Pancreas (tissue), 10 donors: ENCODE measurements around the gene PRELID2. TPM values are rescaled to one million over a fixed set of nuclear protein-coding genes. Genes with fewer than 3 reads are reported as not detected.

Experiments
- ATAC-seq, 4 donors: fragments of 200-7000 bp; cut with Tn5 transposase; one replicate each; pipeline versions ENCODE4 v1.8.0 to v1.9.1; 2020; ENCODE audit warnings: mild to moderate bottlenecking in 4 of 4, moderate library complexity in 4 of 4
- DNase-seq, 6 donors: peaks; one replicate each; pipeline ENCODE4 v3.0.0-alpha.2; 2020
- FAIRE-seq: peaks from 2 replicates; lab custom pipeline; 2012; peaks lifted over from hg19 to GRCh38; lab: Jason Lieb, UNC
- H3K27ac ChIP-seq, 4 donors: fragments of 200-600 bp; sonication (generic); 1 replicate in 3 of 4; 2 replicates in 1 of 4; pipeline versions ENCODE4 v1.5.0 to v1.8.0; 2020
- H3K27me3 ChIP-seq, 4 donors: fragments of 200-600 bp; one replicate each; pipeline ENCODE4 v1.8.0; 2021
- H3K36me3 ChIP-seq, 3 donors: fragments of 200-600 bp; sonication (generic) in 1 of 3; one replicate each; pipeline versions ENCODE4 v1.5.0 to v1.8.0; 2020 to 2021
- H3K4me1 ChIP-seq, 3 donors: fragments of 200-600 bp; one replicate each; pipeline ENCODE4 v1.8.0; 2021
- H3K4me3 ChIP-seq, 4 donors: fragments of 200-600 bp; sonication (generic) in 2 of 4; one replicate each; pipeline versions ENCODE4 v1.5.0 to v1.8.0; 2020 to 2021
- H3K9me3 ChIP-seq, 4 donors: fragments of 200-600 bp; one replicate each; pipeline ENCODE4 v1.8.0; 2021
- WGBS, 2 donors: extraction: QIAGEN DNeasy Blood & Tissue Kit; methylation state at CpG; one replicate each; pipeline ENCODE4 v1.1.7; 2013; 5-methylcytosine and 5-hydroxymethylcytosine counted together
- intact Hi-C, 3 donors: fragments of 100-400 bp; cut with DNase I; formaldehyde crosslinking; loops; one replicate each; pipeline versions ENCODE4 v1.11.1 to v1.14.2; 2022
- polyA plus RNA-seq, 2 donors: library from polyadenylated mRNA; stranded (reverse); fragments of 200-250 nt; gene quantifications; one replicate each; pipeline ENCODE4 v1.2.3, GENCODE V29; 2013
- total RNA-seq, 6 donors: library from RNA; stranded (reverse); fragmentation: NEBNext Ultra II Directional in 4 of 6; extraction: Animal tissue kit (Norgen Biotek cat#: 25700) in 4 of 6; gene quantifications; one replicate each; pipeline versions ENCODE4 v1.2.1 to v1.2.4, GENCODE V29; 2021 to 2023
- TF ChIP-seq, protein P1 (sequence below), 4 donors: fragments of 200-600 bp; sonication (generic) in 3 of 4; IDR thresholded peaks; one replicate each; pipeline versions ENCODE4 v1.5.0 to v1.8.0; 2021; ENCODE audit warnings: antibody characterized with exemption in 4 of 4
- donor health status: healthy with polysubstance abuse.
- donor health status: DM: no; HTN: no; CAD: no; lungs with moderate emphysema.
- donor health status: DM: no; HTN: no; CAD: no.
- donor health status: control.
- donor health status: control.
- donor health status: Bipolar disorder and iron deficiency.
- donor health status: DM: yes; HTN: yes; CAD: no.
- donor health status: DM: no; HTN: no; CAD: no.
- donor health status: DM: no; HTN: no; CAD: no.
- donor health status: DM: yes; HTN: yes; CAD: no.

The PRELID2 gene
- total and polyA plus RNA-seq, 8 donors: 4.0 to 15.2 (median 10.0) TPM

DNA sequence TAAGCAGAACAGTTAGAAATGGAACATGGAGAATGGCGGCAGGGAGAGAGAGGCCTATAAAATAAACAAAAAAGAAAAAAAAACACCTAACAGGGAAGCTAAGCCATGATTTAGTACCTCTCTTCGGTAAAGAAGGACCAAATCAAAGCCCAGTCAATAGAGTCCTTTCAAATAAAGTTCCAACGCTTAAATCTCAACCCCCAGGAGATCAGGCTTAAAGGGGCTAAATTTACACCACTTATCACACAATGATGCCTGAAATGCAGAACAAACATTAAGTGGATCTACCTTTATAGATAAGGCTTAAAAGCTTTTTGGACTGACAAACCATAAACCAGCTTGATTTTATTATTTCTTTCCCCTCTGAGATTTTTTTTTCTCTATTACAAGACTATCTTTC lies 66.3 kb downstream of the PRELID2 start:
- Histone ChIP-seq H3K9me3 (no peaks in the 10 kb centered on the region), H3K4me3 (no peak overlapping the region), H3K36me3 (no peaks in the 10 kb centered on the region), H3K4me1 (no peaks in the 10 kb centered on the region), H3K27me3 (no peaks in the 10 kb centered on the region), H3K27ac (no peak overlapping the region)
- intact Hi-C loops: no loop called here
- DNase-seq: no peak
- TF ChIP-seq, protein P1, sequence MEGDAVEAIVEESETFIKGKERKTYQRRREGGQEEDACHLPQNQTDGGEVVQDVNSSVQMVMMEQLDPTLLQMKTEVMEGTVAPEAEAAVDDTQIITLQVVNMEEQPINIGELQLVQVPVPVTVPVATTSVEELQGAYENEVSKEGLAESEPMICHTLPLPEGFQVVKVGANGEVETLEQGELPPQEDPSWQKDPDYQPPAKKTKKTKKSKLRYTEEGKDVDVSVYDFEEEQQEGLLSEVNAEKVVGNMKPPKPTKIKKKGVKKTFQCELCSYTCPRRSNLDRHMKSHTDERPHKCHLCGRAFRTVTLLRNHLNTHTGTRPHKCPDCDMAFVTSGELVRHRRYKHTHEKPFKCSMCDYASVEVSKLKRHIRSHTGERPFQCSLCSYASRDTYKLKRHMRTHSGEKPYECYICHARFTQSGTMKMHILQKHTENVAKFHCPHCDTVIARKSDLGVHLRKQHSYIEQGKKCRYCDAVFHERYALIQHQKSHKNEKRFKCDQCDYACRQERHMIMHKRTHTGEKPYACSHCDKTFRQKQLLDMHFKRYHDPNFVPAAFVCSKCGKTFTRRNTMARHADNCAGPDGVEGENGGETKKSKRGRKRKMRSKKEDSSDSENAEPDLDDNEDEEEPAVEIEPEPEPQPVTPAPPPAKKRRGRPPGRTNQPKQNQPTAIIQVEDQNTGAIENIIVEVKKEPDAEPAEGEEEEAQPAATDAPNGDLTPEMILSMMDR (IDR thresholded peaks at IDR 0.05): no peak
- no peak for ATAC-seq
- 84 to 86% methylated on average over 3 of the region's 3 CpGs for WGBS, 2 donors
- FAIRE-seq: no peak

DNA sequence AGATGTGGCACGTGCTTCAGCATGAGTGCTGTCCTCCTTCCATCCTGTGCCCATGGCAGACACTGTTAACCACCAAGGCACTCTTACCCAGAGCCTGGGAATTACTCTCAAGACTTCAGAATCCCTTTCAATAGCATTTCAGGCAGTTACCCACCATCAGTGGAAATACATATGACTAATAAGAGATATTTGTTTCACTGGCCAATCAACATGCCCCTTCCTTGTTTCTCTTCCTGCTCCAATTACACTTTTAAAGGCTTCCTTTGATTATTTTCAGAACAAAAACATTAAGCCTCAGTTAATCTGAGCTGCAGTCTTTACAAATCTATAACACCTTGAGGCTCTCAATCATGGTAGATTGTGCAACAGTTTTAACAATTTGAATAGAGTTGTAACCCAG lies 70.8 kb downstream of the PRELID2 start:
- no peak for DNase-seq
- TF ChIP-seq, protein P1 (IDR thresholded peaks at IDR 0.05): no peak
- Histone ChIP-seq H3K36me3 (no peaks in the 10 kb centered on the region), H3K4me3 (no peak overlapping the region), H3K4me1 (no peaks in the 10 kb centered on the region), H3K9me3 (no peaks in the 10 kb centered on the region), H3K27ac (no peak overlapping the region), H3K27me3 (no peaks in the 10 kb centered on the region)
- intact Hi-C loops: no loop called here
- FAIRE-seq: no peak
- ATAC-seq: no peak
- 98 to 100% methylated on average over 1 of the region's 1 CpG for WGBS, 2 donors

DNA sequence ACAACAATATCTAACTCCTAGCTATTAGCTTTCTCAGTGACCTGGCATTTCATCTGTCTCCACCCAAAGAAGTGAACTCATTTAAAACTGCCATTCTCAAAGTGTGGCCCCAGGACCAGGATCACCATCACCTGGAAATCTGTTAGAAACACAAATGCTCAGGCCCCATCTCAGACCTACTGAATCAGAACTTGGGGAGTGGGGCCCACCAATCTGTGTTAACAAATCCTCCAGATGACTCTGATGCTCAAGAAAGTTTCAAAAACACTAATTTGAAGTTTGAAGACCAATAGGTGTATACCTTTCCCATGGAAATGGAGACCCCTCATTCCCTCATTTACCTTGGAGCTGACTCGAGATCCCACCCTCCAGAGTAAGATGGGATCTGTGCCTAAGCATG lies 72.3 kb downstream of the PRELID2 start:
- intact Hi-C loops: no loop called here
- no peaks in the 10 kb centered on the region for H3K9me3 ChIP-seq

DNA sequence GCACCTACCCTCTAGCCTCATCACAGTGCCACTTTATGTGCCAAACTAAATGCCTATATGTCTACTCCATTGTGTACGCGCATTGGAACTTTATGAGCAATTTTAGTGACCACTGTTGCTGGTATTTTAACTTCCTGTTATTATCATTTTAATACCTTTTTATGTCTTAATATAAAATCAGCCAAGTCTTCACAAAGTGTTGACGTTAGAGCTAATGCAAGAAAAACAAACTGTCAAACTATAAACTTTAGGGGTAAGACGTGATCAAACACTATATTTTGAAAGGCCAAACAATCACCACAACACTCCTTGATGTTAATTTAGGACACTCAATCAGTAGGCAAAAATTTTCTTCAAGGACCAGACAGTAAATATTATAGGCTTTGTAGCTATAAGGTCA lies 73.9 kb downstream of the PRELID2 start:
- FAIRE-seq (no peak), DNase-seq (no peak), ATAC-seq (no peak)
- Histone ChIP-seq H3K36me3 (no peaks in the 10 kb centered on the region), H3K4me1 (no peaks in the 10 kb centered on the region), H3K9me3 (no peaks in the 10 kb centered on the region), H3K27me3 (no peaks in the 10 kb centered on the region), H3K4me3 (no peak overlapping the region), H3K27ac (no peak overlapping the region)
- WGBS, 2 donors: 88 to 90% methylated on average over 4 of the region's 4 CpGs
- TF ChIP-seq, protein P1 (IDR thresholded peaks at IDR 0.05): no peak
- intact Hi-C loops: no loop called here

More for the DNA sequence above, 72.3 kb downstream of the PRELID2 start:
- DNase-seq: no peak
- H3K27ac ChIP-seq: no peak overlapping the region
- no peak for ATAC-seq
- 93 to 97% methylated on average over 1 of the region's 1 CpG for WGBS, 2 donors
- no peaks in the 10 kb centered on the region for H3K27me3 ChIP-seq
- no peaks in the 10 kb centered on the region for H3K4me1 ChIP-seq
- TF ChIP-seq, protein P1 (IDR thresholded peaks at IDR 0.05): no peak
- H3K4me3 ChIP-seq: no peak overlapping the region
- no peaks in the 10 kb centered on the region for H3K36me3 ChIP-seq
- no peak for FAIRE-seq

DNA sequence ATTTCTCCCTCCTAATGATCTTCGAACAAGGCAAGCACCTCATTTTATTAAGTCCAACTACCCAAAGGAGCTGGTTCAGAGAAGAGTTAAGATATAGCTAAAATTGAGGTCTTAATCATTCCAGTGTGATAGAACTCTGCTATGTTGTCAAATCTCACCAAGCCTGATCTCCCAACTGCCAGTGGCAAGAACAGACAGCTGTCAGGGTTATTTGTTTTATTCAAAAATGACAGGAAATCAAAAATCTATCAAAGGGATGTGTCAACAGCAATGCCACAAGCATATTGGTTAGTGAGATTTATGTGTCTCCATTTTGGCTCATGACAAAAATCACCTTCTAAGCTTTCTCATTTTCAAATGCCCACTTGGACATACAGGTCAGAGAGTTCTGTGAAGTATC lies 74.5 kb downstream of the PRELID2 start:
- H3K27me3 ChIP-seq: no peaks in the 10 kb centered on the region
- DNase-seq (no peak), ATAC-seq (no peak), FAIRE-seq (no peak)
- no peaks in the 10 kb centered on the region for H3K36me3 ChIP-seq
- no peaks in the 10 kb centered on the region for H3K9me3 ChIP-seq
- no peak overlapping the region for H3K27ac ChIP-seq
- H3K4me1 ChIP-seq: no peaks in the 10 kb centered on the region
- H3K4me3 ChIP-seq: no peak overlapping the region
- intact Hi-C loops: no loop called here
- WGBS, 2 donors: 91 to 95% methylated on average over 1 of the region's 1 CpG
- TF ChIP-seq, protein P1 (IDR thresholded peaks at IDR 0.05): no peak
